ENCODE results near the gene STXBP6.

- TF ChIP-seq CTCF (IDR thresholded peaks at IDR 0.05) (no peak), POLR2A (IDR thresholded peaks at IDR 0.05) (no peak)
Measured at GRCh38 chr14:24974591-24975374, 75.2 kb downstream of the STXBP6 start.
